HG03280 (cell line): ENCODE data around the gene PPP1R7.
"Not testable (repeated sequence)": the region's sequence is repeated elsewhere in the genome, so short reads cannot be mapped to it uniquely, and the experiment has no call there.

ENCODE experiments used
- ATAC-seq: cut with Tn5 transposase; IDR thresholded peaks from one replicate; pipeline ENCODE4 v1.9.1; 2021; ENCODE audit warnings: mild to moderate bottlenecking, moderate library complexity; ENCODE audit not compliant: unreplicated experiment

Gene PPP1R7

DNA sequence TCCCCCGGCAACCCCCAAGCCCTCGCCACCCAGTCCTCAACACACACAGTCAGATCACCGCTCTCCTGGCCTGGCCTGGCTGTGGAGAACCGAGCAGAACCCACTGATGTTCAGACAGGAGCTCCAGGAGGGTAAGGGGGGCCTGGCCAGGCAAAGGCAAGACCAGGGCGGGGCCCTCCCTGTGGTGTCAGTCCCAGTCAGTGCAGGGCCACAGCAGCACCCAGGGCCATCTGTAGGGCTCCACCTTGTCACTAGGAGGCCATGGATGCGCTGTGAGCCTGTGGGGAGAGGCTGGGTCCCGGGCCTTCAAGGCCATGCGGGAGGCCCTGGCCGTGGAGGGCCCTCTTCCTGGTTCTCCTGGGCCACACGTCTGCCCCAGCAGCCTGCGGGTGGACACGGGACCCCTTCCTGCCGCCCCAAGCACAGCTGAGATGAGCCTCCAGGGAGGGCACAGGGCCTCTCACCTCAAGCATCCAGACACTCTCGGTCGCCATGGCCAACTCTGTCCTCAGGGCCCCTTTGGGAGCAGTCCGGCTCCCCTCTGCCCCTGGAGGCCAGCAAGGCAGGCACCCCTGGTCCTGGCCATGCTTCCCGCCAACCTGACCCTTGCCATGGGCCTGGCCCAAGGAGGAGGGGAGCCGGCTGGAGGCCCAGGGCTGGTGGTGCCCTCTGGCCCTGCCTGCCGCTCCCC, 40.2 kb downstream of the PPP1R7 start:
- no peak for ATAC-seq

DNA sequence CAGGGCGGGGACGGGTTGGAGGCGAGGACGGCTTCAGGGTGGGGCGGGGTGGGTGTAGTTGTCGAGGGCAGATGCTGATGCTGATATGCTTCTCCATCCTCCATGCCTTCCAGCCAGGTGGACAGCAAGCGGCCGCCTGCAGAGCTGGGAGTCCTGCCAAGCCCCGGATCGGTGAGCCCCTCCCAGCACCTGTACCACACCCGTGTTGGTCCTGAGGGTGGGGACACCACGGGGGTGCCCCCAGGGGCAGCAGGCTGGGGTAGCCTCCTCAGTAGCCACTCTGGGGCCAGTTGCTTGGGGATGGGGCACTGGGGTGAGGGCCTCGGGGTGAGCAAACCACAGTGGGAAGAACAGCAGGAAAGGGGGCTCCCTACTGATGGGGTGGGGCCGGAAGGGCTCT, 40.8 kb downstream of the PPP1R7 start:
- ATAC-seq: no peak

DNA sequence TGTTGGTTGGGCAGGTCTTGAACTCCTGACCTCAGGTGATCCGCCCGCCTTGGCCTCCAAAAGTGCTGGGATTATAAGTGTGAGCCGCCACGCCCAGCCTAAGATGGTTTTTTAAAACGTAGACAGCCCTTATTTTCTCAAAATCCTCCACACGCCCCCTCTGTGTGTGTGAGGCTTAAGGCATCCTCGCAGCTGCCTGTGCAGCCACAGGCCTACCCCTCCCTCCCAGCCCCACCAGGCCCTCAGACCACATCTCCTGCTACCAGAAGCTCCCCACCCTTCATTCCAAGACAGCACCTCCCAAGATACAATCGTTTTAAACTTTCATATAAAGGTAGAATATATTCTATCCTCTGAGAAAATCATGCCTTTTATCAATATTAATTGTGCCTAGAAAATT, 43.0 kb downstream of the PPP1R7 start:
- no peak for ATAC-seq

- no peak for ATAC-seq
Observed at GRCh38 chr2:241194811-241195210, 44.5 kb downstream of the PPP1R7 start.

DNA sequence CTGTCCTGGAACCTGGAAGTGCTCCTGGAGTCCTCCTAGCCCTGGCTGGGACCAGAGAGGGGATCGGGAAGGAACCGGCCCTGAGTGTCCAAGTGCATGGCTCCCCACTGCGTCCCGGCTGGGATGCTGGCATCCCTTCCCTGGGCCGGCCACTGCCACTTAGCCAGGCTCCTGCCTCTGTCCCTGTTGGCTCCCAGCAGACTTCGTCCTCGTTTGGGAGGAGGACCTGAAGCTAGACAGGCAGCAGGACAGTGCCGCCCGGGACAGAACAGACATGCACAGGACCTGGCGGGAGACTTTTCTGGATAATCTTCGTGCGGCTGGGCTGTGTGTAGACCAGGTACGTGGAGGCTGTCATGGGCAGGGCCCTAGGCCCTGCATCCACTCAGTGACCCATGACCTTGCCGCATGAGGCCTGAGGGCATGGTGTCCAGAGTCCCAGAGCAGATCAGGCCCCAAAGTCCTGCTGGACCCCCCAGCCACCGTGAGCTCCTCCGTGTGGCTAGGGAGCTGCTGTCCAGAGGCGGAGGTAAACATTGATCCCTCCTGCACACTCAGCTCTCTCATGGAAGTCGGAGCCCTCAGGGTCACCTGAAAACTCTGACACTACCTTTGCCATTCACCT, 45.4 kb downstream of the PPP1R7 start:
- ATAC-seq: no peak

GRCh38 chr2:241197246-241197645, 47.0 kb downstream of the PPP1R7 start:
- not testable (repeated sequence) for ATAC-seq

DNA sequence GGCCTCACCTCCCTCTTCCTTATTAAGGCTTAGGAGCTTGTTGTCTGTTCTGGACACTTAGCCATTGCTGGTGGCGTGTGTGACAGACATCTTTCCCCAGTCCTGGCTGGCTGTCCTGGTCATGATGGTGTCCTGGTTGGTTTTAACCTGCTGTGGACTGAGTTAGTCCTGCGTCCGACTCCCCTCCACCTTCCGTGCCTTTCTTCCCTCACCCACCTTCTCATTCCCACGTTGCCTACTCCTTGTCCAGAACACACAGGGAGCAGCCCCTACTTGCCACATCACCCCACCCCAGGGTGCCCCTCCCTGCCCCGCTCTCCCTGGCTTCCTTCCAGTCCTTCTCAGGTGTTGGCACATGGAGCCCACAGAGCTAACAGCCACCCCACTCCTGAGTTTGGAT, 47.7 kb downstream of the PPP1R7 start:
- ATAC-seq: no peak

DNA sequence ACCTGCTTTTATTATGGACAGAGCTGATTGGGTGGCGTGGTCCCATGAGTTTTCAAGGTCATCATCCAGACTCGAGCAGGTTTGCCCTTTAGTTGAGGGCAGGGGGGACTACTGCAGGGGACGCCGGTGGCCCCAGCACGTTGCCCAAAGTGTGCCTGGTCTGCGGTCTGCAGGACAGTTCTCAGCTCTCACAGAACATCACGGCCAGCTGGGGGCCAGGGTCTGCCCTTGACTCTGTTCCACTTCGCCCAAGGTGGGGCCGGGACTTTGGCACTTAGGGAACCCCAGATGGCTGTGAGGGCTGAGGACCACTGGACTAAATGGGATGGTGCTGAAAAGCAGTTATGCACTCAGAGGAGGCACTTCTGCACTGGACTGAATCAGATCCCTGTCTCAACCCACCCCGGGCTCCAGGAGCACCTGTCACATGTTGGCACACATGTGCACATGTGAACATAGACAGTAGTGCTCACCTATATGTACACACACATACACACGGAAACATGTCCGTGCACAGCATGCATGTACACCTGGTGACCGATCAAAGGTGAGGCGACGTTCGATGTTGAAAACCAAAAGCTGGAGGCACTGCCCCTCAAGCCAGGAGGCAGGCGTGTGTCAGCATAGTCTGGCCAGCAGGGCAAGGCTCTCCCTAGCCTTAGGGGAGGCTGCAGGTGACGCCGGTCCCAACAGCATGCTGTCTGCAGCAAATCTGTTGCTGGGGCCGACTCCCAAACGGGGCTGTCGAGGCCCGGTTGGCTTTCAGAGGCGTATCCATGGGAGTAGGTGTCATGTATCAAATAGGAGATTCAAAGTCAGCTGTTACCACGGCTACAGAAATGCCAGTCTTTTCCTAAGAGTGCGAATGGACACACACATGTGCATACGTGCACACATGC, 48.4 kb downstream of the PPP1R7 start:
- no peak for ATAC-seq

DNA sequence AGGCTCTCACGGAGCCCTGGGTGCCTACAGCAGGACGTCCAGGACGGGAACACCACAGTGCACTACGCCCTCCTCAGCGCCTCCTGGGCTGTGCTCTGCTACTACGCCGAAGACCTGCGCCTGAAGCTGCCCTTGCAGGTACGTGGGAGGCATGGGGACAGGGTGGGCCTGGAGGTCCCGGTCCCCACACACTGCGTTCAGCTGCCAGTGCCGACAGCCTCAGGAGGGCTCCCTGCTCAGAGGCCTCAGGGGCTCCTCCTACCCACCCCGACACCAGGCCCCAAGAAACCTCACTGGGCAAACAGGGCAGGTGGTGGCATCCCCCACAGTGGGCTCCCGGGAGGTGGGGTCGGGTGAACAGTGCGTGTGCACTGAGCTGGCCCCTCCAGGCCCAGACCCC, 49.0 kb downstream of the PPP1R7 start:
- ATAC-seq: no peak

- no peak for ATAC-seq
Observed at GRCh38 chr2:241199897-241200821, 49.9 kb downstream of the PPP1R7 start.

GRCh38 chr2:241200822-241201395, 50.6 kb downstream of the PPP1R7 start:
- no peak for ATAC-seq

- no peak for ATAC-seq
Observed at GRCh38 chr2:241201445-241202267, 51.4 kb downstream of the PPP1R7 start.

- no peak for ATAC-seq
Observed at GRCh38 chr2:241202268-241202585, 52.0 kb downstream of the PPP1R7 start.

DNA sequence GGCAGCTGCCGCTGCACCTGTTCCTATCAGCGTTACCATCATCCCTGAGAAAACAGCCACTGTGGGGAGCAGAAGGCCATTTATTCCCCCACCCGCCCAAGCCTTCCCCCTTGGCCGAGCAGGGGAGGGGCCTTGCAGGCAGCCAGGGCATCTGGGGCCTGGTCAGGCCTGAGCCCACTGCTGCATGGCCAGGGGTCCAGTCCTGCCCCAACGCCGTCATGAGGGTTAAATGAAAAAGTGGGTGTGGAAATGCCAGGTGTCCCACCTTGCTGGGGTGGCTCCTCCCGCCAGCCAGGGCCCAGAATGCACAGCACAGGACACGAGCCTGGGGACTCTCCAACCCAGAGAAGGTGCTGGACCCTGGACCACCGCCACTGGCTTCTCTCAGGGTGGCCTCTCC, 52.4 kb downstream of the PPP1R7 start:
- ATAC-seq: no peak

- no peak for ATAC-seq
Observed at GRCh38 chr2:241203218-241204009, 53.1 kb downstream of the PPP1R7 start.

DNA sequence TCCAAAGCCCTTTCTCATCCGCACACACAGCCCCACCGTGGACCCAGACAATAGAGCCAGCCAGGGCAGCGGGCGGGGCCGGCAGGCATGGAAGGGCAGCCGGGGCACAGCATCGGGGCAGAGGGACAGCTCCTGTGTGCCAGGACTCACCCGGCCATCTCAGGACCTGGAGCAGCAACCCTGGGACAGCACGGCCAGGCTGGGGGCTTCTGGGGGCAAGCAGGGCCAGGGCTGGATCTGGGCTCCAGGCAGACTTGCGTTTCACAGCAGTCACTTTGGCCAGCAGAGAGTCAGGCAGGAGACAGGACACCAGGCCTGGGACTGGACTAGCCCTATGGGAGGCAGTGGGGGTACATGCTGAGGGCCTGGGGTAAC, 53.7 kb downstream of the PPP1R7 start:
- ATAC-seq: no peak

DNA sequence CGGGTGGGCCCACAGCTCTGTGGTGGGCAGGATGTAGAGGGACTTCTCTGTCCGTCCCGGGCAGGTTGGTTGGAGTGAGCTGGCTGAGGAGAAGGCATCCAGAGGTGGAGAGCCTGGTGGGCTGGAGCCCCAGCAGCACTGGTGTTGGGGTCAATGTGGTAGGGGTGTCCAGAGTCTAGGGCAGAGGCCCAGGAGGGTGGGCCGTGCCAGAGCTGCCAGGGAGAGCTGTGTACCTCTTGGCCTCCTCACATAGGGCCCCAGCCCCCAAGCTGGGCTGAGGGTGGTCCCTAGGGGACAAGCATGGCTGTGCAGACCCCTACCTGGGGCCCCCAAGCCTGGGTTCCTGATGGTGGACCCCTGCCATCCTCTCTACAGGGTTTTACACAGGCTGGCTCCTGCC, 54.2 kb downstream of the PPP1R7 start:
- ATAC-seq: no peak

DNA sequence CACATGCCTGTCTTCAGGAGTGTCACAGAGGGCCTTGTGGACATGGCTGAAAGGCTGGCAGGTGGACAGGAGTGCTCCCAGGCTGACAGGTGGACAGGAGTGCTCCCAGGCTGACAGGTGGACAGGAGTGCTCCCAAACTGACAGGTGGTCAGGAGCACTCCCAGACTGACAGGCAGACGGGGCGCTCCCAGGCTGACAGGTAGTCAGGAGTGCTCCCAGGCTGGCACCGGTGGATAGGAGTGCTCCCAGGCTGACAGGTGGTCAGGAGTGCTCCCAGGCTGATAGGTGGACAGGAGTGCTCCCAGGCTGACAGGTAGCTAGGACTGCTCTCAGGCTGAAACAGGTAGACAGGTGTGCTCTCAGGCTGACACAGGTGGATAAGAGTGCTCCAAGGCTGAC, 54.8 kb downstream of the PPP1R7 start:
- no peak for ATAC-seq

DNA sequence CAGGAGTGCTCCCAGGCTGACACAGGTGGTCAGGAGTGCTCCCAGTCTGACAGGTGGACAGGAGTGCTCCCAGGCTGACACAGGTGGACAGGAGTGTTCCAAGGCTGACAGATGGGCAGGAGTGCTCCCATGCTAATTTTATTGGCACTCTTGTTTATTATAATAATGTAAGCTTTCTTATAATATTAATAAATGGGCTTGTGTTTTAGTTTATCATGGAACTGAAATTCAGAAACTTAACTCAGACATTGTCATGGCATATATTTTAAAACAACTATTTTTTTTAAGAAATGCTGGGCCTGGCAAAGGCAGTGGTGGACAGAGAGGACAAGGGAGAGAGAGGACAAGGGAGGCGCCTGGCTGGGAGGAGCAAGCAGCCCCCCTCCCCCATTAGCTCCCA, 56.9 kb downstream of the PPP1R7 start:
- ATAC-seq: no peak
